AG08396 (cell line): Measurements from ENCODE around the gene SLC29A1.
A peak's percentile ranks its signal among the peaks of the same experiment; 100 is the strongest.
"Not testable (repeated sequence)": the region's sequence is repeated elsewhere in the genome, so short reads cannot be mapped to it uniquely, and the experiment has no call there.

Experiments
- DNase-seq: peaks from one replicate; pipeline ENCODE4 v3.0.0; 2012; ENCODE audit warnings: low spot score, mixed read lengths

Gene SLC29A1

GRCh38 chr6:44194326-44194725, 29.1 kb upstream of the SLC29A1 start:
- peak; percentile 2 for DNase-seq

- DNase-seq, result not testable (repeated sequence)
Observed at GRCh38 chr6:44196351-44196750, 27.0 kb upstream of the SLC29A1 start.

GRCh38 chr6:44198684-44199083, 24.7 kb upstream of the SLC29A1 start:
- DNase-seq, result no peak

GRCh38 chr6:44199883-44200282, 23.5 kb upstream of the SLC29A1 start:
- DNase-seq, result no peak

GRCh38 chr6:44201200-44201599, 22.2 kb upstream of the SLC29A1 start:
- DNase-seq, result no peak

GRCh38 chr6:44201638-44202303, 21.6 kb upstream of the SLC29A1 start:
- DNase-seq, result no peak

GRCh38 chr6:44202332-44202971, 20.9 kb upstream of the SLC29A1 start:
- DNase-seq, result no peak

GRCh38 chr6:44202972-44203750, 20.2 kb upstream of the SLC29A1 start:
- no peak for DNase-seq

GRCh38 chr6:44203955-44204354, 19.4 kb upstream of the SLC29A1 start:
- DNase-seq, result no peak

GRCh38 chr6:44207966-44208365, 15.4 kb upstream of the SLC29A1 start:
- no peak for DNase-seq

GRCh38 chr6:44211284-44211683, 12.1 kb upstream of the SLC29A1 start:
- no peak for DNase-seq

- DNase-seq, result no peak
Observed at GRCh38 chr6:44214307-44214706, 9.1 kb upstream of the SLC29A1 start.

- DNase-seq, result peak; percentile 2
Observed at GRCh38 chr6:44216677-44217331, 6.6 kb upstream of the SLC29A1 start, which contains the start of gene MYMX. Gene MYMX (plus strand): TSS chr6:44216926. CDS start chr6:44217472, 546 bp downstream.

GRCh38 chr6:44217332-44218143, 5.9 kb upstream of the SLC29A1 start:
- peak; percentile 53 for DNase-seq

GRCh38 chr6:44219053-44219814, 4.2 kb upstream of the SLC29A1 start:
- peak; percentile 74 for DNase-seq

GRCh38 chr6:44219815-44220784, 3.3 kb upstream of the SLC29A1 start:
- no peak for DNase-seq

GRCh38 chr6:44220913-44221290, 2.5 kb upstream of the SLC29A1 start:
- DNase-seq, result no peak

- peak; percentile 88 for DNase-seq
Observed at GRCh38 chr6:44221291-44221960, 2.0 kb upstream of the SLC29A1 start.

- peak; percentile 14 for DNase-seq
Observed at GRCh38 chr6:44221961-44222335, 1.4 kb upstream of the SLC29A1 start.
